Motor neuron (in vitro differentiated cells): Measurements from ENCODE around the gene TMEM120B. TPM values are rescaled to one million over a fixed set of nuclear protein-coding genes. Genes with fewer than 3 reads are reported as not detected.
"Not testable (repeated sequence)": the region's sequence is repeated elsewhere in the genome, so short reads cannot be mapped to it uniquely, and the experiment has no call there.

Experiments used
- ATAC-seq, 8 experiments: fragments of 200-7000 bp; cut with Tn5 transposase; replicated peaks in 6 of 8; 2 replicates each; pipeline ENCODE4 v1.8.0; 2021; ENCODE audit warnings: mild to moderate bottlenecking in 8 of 8, moderate library complexity in 8 of 8
- H3K27ac ChIP-seq, 2 donors: fragments of 250-450 bp; sonication (Bioruptor Pico); 2 replicates each; pipeline ENCODE4 v1.9.0; 2021; ENCODE audit warnings: antibody characterized with exemption in 2 of 2, mild to moderate bottlenecking in 2 of 2, moderate library complexity in 1 of 2
- H3K4me1 ChIP-seq, 2 donors: fragments of 250-450 bp; sonication (Bioruptor Pico); replicated peaks in 1 of 2; 2 replicates each; pipeline ENCODE4 v1.6.1; 2021; ENCODE audit warnings: antibody characterized with exemption in 2 of 2, mild to moderate bottlenecking in 2 of 2, moderate library complexity in 1 of 2
- H3K4me3 ChIP-seq, 5 donors: fragments of 250-450 bp; sonication (Bioruptor Pico); 2 replicates each; pipeline ENCODE4 v1.9.0; 2021; ENCODE audit warnings: antibody characterized with exemption in 5 of 5, mild to moderate bottlenecking in 5 of 5, moderate library complexity in 4 of 5
- WGBS, 10 experiments: fragments of 450-650 bp; shearing (Covaris generic); methylation state at CpG; one replicate each; pipeline ENCODE4 v1.0.0; 2022; 5-methylcytosine and 5-hydroxymethylcytosine counted together
- in situ Hi-C, 9 experiments: fragments of 400-800 bp; cut with MboI; loops; one replicate each; pipeline ENCODE4 v1.15.0; 2021; ENCODE audit warnings: low sequenced_read_pairs in 9 of 9, low pct_unique_long_range_greater_than_20kb in 2 of 9; ENCODE audit not compliant: unreplicated experiment in 9 of 9
- total RNA-seq, 8 experiments: library from RNA; unstranded; fragments of 300-600 nt; gene quantifications; 2 replicates each; pipeline versions ENCODE4 v1.2.3 to v1.2.4, GENCODE V29; 2022

TMEM120B gene
- total RNA-seq, 8 experiments from 2014 or later, result 4.9 to 13.4 (median 7.7) TPM

- peaks cover 17 to 18% of the 10 kb centered on the region in 2 donors for H3K4me1 ChIP-seq
- peak overlapping the region; percentile 87 to 89 for H3K27ac ChIP-seq
- peak in 6 of 8 experiments; percentile 1 to 13 (median 9) for ATAC-seq
- H3K4me3 ChIP-seq, result peak overlapping the region; percentile 69 to 97 (median 84)
- in situ Hi-C loops, result no loop called here
- WGBS, 10 experiments, result 21 to 73% (median 50%) methylated on average over 3 to 17 of the region's 24 CpGs
Observed at GRCh38 chr12:121711361-121712189, 977 bp upstream of the TMEM120B start.

- in situ Hi-C loops, result no loop called here
- WGBS, 10 experiments, result 0 to 20% (median 0%) methylated on average over 1 to 16 of the region's 16 CpGs; no CpG with 5 or more reads in 3 of the 10 experiments
- Histone ChIP-seq H3K4me3 (peak overlapping the region; percentile 69 to 97 (median 84)), H3K4me1 (peaks cover 17 to 18% of the 10 kb centered on the region in 2 donors), H3K27ac (peak overlapping the region; percentile 87 to 89)
- peak; percentile 27 to 80 (median 72) for ATAC-seq
Observed at GRCh38 chr12:121712190-121712460, 427 bp upstream of the TMEM120B start.

- in situ Hi-C loops, result no loop called here
- H3K4me1 ChIP-seq, result peaks cover 17 to 18% of the 10 kb centered on the region in 2 donors
- no peak overlapping the region for H3K27ac ChIP-seq
- WGBS, 10 experiments, result 0 to 33% (median 24%) methylated on average over 2 to 5 of the region's 14 CpGs; no CpG with 5 or more reads in 6 of the 10 experiments
- peak overlapping the region; percentile 69 to 97 (median 84) for H3K4me3 ChIP-seq
- peak in 4 of 8 experiments; percentile 5 to 70 (median 42) for ATAC-seq
Observed at GRCh38 chr12:121713257-121713777, 765 bp downstream of the TMEM120B start.

- ATAC-seq, result peak in 3 of 8 experiments; percentile 2 to 10 (median 7)
- in situ Hi-C loops, result no loop called here
- Histone ChIP-seq H3K27ac (no peak overlapping the region), H3K4me1 (peaks cover 17 to 18% of the 10 kb centered on the region in 2 donors), H3K4me3 (peak overlapping the region; percentile 69 to 97 (median 84))
- 7 to 100% (median 38%) methylated on average over 1 to 4 of the region's 6 CpGs; no CpG with 5 or more reads in 6 of the 10 experiments for WGBS, 10 experiments
Observed at GRCh38 chr12:121713793-121714192, 1.2 kb downstream of the TMEM120B start.

GRCh38 chr12:121715055-121715454 is 2.5 kb downstream of the TMEM120B start:
- in situ Hi-C loops, H3K27ac ChIP-seq, H3K4me3 ChIP-seq, ATAC-seq: not testable (repeated sequence)
- peaks cover 13% of the 10 kb centered on the region in 2 donors for H3K4me1 ChIP-seq
- WGBS, 10 experiments, result 88 to 100% (median 95%) methylated on average over 1 to 6 of the region's 7 CpGs; no CpG with 5 or more reads in 6 of the 10 experiments

GRCh38 chr12:121715862-121716435 is 3.4 kb downstream of the TMEM120B start:
- ATAC-seq, result no peak
- peaks cover 11 to 13% of the 10 kb centered on the region in 2 donors for H3K4me1 ChIP-seq
- in situ Hi-C loops, result no loop called here
- no peak overlapping the region for H3K4me3 ChIP-seq
- 58 to 100% (median 90%) methylated on average over 1 to 4 of the region's 6 CpGs; no CpG with 5 or more reads in 5 of the 10 experiments for WGBS, 10 experiments
- no peak overlapping the region for H3K27ac ChIP-seq

GRCh38 chr12:121717041-121717699 is 4.6 kb downstream of the TMEM120B start:
- ATAC-seq, result peak in 2 of 8 experiments; percentile 4 to 25
- Histone ChIP-seq H3K27ac (no peak overlapping the region), H3K4me1 (peaks cover 4 to 7% of the 10 kb centered on the region in 2 donors), H3K4me3 (no peak overlapping the region)
- in situ Hi-C loops, result no loop called here
- 68 to 100% (median 84%) methylated on average over 1 to 9 of the region's 10 CpGs; no CpG with 5 or more reads in 3 of the 10 experiments for WGBS, 10 experiments

- H3K4me3 ChIP-seq, result no peak overlapping the region
- in situ Hi-C loops, result no loop called here
- H3K4me1 ChIP-seq, result peaks cover 3 to 4% of the 10 kb centered on the region in 2 donors
- no peak overlapping the region for H3K27ac ChIP-seq
- no peak for ATAC-seq
- WGBS, 10 experiments, result 78 to 100% (median 100%) methylated on average over 1 to 3 of the region's 3 CpGs; no CpG with 5 or more reads in 3 of the 10 experiments
Observed at GRCh38 chr12:121718653-121719239, 6.2 kb downstream of the TMEM120B start.

GRCh38 chr12:121719926-121720414 is 7.4 kb downstream of the TMEM120B start:
- 5 to 100% (median 71%) methylated on average over 1 to 10 of the region's 14 CpGs; no CpG with 5 or more reads in 2 of the 10 experiments for WGBS, 10 experiments
- in situ Hi-C loops, result no loop called here
- ATAC-seq, result peak in 7 of 8 experiments; percentile 70 to 96 (median 89)
- Histone ChIP-seq H3K4me3 (no peak overlapping the region), H3K4me1 (peaks cover 0 to 4% of the 10 kb centered on the region in 2 donors), H3K27ac (peak overlapping the region in 1 of 2 donors; percentile 30)

GRCh38 chr12:121720762-121721161 is 8.2 kb downstream of the TMEM120B start:
- Histone ChIP-seq H3K4me1 (peaks cover 0 to 4% of the 10 kb centered on the region in 2 donors), H3K4me3 (no peak overlapping the region), H3K27ac (no peak overlapping the region)
- 60 to 100% (median 80%) methylated on average over 1 of the region's 5 CpGs; no CpG with 5 or more reads in 5 of the 10 experiments for WGBS, 10 experiments
- in situ Hi-C loops, result no loop called here
- no peak for ATAC-seq

GRCh38 chr12:121722511-121722910 is 10.0 kb downstream of the TMEM120B start:
- Histone ChIP-seq H3K4me3 (no peak overlapping the region), H3K4me1 (peaks cover 0 to 4% of the 10 kb centered on the region in 2 donors), H3K27ac (no peak overlapping the region)
- ATAC-seq, result no peak
- WGBS, 10 experiments, result 86 to 100% (median 100%) methylated on average over 1 of the region's 3 CpGs; no CpG with 5 or more reads in 5 of the 10 experiments
- in situ Hi-C loops, result no loop called here

GRCh38 chr12:121723200-121723599 is 10.6 kb downstream of the TMEM120B start:
- in situ Hi-C loops, result no loop called here
- ATAC-seq, result no peak

More at GRCh38 chr12:121723200-121723599, 10.6 kb downstream of the TMEM120B start:
- H3K27ac ChIP-seq, result no peak overlapping the region
- no peak overlapping the region for H3K4me3 ChIP-seq
- 50 to 100% (median 100%) methylated on average over 1 of the region's 4 CpGs; no CpG with 5 or more reads in 6 of the 10 experiments for WGBS, 10 experiments
- H3K4me1 ChIP-seq, result peaks cover 0 to 4% of the 10 kb centered on the region in 2 donors
